Subcutaneous adipose tissue (tissue), 4 donors: ENCODE data around the gene THPO. TPM values are rescaled to one million over a fixed set of nuclear protein-coding genes. Genes with fewer than 3 reads are reported as not detected.

Source experiments
- total RNA-seq, 4 donors: library from RNA; depleted of rRNA; stranded (reverse); fragments of >200 nt; gene quantifications; one replicate each; pipeline ENCODE4 v1.1.0, GENCODE V29; 2016
- TF ChIP-seq, protein P1 (sequence below): fragments of 450-650 bp; IDR thresholded peaks from one replicate; pipeline ENCODE4 v1.5.1; 2016; ENCODE audit warnings: low read depth, mild to moderate bottlenecking, control low read depth, antibody characterized with exemption, moderate library complexity

The THPO gene
- total RNA-seq, 4 donors from 2014 or later, result 0.44 to 0.68 (median 0.57) TPM; not detected in 1

DNA sequence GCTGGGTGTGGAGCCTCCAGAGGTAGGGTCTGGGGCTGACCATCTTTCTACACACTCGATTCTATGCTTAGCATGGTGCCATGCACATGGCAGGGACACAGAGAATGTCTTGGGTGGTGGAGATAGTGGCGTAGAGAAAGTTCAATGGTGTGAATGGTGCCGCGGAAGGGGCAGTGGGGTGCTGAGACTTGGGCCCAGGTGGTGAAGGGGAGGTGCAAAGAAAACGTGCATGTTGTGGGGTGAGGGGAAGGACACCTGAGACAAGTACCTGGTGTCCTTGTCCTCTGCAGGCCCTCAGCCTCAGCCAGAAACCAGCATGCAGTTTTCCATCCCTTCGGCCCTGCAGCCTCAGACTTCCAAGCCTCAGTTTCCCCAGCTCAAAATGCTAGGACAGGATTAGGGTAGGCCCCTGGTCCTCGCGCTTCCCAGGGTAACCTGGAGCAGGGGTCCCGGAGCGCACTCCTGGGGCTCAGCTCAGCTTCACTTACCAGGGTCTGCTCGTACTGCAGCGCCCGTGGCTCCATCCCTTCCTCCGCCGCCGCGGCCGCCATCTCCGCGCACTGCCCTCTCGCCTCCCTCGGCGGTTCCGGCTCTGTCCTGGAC, 17.0 kb downstream of the THPO start:
- TF ChIP-seq, protein P1, sequence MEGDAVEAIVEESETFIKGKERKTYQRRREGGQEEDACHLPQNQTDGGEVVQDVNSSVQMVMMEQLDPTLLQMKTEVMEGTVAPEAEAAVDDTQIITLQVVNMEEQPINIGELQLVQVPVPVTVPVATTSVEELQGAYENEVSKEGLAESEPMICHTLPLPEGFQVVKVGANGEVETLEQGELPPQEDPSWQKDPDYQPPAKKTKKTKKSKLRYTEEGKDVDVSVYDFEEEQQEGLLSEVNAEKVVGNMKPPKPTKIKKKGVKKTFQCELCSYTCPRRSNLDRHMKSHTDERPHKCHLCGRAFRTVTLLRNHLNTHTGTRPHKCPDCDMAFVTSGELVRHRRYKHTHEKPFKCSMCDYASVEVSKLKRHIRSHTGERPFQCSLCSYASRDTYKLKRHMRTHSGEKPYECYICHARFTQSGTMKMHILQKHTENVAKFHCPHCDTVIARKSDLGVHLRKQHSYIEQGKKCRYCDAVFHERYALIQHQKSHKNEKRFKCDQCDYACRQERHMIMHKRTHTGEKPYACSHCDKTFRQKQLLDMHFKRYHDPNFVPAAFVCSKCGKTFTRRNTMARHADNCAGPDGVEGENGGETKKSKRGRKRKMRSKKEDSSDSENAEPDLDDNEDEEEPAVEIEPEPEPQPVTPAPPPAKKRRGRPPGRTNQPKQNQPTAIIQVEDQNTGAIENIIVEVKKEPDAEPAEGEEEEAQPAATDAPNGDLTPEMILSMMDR, result no peak

DNA sequence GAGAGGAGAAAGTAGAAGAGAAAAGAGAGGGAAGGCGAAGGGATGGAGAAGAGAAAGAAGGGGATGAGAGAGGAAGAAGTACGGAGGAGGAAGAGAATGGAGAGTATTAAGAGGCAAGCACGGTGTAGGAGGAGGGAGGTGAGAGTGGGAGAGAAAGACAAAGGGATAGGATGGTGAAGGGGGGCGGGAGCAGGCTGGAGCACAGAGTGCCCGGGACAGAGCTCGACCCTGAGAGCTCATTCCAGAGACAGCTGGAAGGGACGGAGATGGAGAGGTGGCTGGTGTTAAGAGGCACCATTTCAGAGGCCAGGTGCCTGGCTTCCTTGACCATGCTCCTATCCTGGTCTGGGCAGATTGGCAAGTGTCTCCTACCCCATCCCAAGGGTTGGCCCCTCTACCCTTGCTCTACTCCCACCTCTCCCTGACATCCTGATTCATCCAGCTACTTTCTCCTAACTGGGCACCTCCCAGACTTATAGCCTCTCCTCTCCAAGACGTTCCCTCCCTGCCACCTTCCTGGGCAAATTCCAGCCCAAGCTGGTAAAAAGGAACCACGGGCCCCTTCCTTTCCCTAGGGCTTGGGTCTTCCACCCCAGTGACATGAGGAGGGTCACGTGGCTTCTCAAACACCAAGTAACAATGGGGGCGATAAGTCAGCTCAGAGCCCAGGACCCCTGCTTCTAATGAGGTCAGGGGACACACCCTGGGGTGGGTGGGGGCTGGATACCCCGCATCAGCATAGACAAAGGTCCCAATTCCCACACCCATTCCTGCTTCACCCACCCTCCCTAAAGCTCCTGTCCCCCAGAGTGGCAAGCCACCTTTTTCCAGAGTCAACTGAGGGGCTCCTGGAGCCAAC, 17.7 kb downstream of the THPO start:
- TF ChIP-seq, protein P1, result no peak

DNA sequence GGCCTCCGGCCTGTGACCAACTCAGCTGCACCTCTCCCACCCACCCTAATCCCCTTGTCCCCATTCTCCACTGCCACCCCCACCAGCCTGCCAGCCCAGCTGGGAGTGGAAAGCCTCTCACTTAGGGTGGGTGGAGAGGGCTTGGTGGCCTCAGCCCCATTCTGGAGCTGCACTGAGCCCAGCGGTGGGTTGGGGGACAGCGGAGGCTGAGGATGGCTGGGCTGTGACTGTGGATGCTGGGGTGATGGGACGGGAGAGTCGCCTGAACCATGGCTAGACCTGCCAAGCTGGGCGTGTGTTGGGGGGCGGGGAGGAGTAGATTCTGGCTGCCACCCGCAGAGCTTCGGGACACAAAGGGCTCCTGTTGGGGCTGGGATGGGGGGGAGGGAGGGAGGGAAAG, 18.4 kb downstream of the THPO start:
- TF ChIP-seq, protein P1, result no peak

DNA sequence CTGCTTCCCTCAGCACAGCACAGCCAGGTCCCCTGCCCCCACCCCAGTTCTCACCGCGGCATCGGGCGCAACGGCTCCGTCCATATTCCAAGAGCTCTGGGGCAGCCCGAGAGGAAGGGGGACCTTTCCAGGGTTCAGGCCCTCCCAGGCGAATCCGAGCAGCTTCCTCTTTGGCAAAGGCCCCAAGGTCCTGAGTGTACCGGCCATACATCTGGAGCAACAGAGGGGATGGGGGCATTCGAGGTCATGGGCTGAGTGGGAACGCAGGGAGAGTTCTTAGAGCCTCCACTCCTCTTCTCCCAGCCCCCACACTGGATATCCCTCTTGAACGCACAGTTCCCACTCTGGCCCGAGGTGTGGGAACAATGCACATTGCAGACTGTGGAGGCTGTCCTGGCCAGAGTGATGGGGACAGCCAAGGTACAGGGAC, 19.1 kb downstream of the THPO start:
- TF ChIP-seq, protein P1, result no peak

DNA sequence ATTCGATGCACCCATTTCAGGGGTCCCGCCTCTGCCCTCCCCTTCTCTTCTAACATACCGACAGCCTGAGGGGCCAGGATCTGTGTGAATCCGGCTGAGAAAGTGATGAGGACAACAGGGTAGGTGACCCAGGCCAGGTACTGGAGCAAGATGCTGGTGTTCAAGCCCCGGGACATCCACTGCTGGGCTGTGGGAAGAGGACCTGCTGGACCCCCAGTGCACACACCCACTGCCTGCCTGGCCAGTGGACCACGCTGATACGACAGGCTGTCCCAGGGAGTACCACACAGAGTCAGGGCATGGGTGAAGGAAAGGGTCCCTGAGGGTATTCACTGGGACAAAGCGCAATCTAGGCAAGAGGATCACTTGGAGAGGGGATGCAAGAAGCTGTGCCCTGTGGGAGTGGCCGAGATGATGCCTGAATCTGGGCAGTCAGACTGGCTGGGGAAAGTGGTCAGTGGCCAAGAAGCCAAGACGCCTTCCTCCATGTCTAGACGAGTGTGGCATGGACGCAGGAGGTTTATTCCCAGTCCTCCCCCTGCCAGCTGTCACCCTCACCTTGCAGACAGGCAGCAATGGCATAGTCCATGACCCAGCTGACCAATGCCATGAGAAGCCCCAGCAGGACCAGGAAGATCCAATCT, 19.8 kb downstream of the THPO start:
- TF ChIP-seq, protein P1, result no peak

DNA sequence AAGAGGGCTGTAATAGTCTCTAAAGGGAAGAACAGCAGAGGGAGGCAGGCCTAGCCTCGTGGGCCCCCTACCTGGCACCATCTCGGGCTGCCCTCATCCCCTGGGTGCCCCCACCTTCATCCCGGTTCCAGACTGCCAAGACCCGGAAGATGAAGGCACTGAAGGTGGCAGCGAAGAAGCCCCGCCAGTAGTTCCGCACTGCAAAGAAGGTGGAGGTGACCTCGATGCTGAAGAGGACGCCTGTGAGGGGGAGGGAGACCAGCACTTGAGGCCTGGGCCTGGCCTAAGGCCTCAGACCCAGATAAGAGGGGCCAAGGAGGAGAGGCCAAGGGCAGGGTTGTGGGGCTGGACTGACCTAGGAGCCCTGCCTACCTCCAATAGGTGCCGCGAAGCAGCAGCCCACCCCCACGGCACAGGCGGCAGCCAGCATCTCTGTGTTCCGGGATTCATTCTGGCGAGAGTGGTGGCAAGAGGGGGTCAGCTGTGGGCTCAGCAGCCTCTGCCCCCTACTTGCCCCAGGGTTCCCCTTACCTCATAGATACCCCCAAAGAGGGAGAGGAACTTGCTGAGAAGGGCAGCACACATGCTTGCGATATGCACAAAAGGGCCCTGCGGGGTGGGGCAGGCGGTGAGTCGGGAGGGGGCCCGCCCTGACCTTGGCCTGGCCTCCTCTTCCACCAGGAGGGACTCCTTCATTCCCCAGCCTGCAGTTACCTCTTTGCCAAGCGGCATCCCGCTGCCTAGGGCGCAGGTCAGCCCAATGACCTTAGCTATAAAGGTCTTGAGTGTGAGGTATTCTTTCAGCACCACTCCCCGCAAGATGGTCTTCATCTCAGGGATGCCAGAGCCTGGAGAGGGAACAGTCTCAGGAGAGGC, 20.5 kb downstream of the THPO start:
- TF ChIP-seq, protein P1, result no peak
